Measurements from ENCODE around the gene RNF212.

The RNF212 gene

DNA sequence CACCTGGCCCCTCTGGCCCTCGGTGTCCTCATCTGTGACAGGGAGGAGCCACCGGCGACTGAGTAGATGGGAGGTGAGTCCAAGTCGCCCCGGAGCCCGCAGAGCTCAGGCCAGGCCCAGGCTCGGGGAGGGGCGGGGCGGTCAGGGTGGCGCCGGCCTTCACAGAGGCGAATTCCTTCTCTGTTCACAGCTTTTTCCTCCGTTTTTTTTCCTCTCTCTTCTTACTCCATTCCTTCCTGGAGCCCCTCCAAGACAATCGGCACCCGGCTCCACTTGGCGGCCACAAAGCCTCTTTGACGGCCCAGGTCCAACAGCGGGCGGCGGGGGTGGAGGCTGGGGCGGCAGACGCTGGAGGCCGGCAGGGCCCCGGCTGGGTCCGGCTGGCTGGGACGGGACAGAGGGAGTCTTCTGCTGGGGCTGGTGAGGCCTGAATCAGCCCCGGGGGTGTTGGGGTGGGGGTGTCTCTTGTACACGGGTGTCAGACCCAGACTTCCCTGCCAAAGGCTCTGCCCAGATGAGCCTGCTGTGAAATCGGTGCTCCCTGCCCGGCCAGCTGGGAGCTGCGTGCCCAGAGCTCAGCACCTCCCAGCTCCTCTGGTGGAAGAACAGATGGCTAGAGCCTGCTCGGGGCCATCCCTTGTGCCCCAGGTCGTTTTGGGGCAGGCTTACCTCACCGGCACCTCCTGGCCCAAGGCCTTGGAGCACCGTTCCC lies 79.4 kb downstream of the RNF212 start:
- DNase-seq: no peak

DNA sequence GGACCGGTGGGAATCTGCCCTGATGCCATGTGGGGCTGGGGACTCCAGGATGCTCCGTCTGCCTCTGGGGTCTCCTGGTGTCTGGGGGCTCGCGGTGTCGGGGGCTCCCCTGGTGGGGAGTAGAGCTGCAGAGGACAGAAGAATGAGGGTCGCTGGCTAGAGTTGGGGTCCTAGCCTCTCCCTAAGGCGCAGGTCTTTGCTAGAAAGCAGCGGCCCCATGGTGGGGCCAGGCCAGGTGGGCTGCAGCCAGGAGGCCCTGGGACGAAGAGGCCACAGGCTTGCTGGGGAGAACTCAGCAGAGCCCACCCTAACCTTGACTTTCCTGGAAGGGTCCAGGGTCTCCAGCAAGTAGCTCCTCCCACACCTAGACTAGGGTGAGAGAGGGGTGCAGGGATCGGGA lies 80.5 kb downstream of the RNF212 start:
- no peak for DNase-seq

DNA sequence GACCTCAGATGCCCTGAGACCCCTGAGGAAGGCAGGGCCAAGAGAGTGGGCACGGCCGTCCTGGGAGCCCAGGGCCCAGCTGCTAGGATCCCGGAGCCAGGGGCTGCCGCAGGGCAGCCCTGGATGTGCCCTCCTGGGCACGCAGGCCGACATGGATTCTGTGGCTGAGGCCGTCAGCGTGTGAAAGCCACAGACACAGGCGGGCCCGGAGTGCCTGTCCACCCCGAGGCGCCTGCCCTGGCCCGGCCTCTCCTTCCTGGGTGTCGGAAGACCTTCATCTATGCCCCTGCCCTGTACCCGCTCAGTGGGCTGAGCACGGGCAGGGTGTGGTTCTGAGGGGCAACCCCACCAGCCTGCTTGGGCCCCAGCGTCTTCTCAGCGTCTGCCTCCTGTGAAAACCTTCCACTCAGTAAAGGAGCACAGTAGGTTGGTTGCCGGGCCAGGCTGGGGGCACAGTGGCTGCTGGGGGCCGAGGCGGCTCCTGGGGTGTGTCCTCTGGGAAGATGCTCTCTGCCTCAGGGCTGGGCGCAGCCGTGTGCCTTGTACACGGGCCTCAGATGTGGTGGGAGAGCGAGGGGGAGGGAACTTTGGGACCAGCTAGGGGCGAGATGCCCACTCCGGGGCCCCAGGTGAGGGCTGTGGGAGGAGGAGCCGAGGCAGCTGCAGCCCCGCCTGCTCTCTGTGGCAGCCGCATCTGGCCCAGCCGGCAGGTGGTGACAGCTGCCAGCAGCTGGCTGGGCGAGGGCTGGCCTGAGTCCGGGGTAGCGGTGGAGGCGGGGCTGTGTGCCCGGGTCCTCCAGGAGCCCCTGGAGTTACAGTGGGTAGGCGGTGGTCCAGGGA lies 81.2 kb downstream of the RNF212 start:
- no peak for DNase-seq

DNA sequence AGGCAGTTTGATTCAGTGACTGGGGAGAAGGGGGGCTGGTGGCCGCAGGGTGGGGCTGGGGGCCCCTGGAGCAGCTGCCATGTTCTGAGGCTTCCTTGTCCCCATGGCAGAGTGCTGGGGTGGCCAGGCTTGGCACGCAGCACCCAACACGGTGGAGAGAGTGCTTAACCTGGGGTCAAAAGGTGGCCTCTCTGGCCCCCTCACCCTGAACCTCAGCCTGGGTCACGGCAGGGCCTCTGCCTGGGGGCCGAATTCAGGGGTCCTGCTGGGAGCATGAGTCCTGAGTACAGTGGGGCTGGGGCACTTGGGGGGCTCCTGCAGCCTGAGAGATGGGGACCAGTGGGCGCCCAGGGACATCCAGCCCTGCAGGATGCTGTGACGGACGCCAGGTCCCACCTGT lies 82.0 kb downstream of the RNF212 start:
- no peak for DNase-seq

DNA sequence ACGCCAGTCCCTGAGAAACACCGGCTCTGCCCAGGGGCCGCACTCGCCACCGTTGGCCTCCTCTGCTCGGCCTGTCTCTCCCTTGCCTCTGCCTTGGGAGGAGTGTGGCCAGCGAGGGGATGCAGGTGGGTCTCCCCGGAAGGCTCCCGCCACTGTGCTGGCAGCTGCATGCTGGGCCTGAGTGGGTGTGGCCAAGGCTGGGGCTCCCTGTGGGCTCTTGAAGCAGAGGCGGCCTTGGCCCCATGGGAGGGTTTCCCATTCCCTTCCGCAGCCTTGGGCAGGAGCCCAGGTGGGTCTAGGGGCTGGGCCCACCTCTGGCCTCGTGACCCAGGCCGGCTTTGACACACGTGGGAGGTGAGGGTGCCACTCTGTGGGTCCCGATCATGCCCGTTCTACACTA lies 82.8 kb downstream of the RNF212 start:
- DNase-seq: no peak

DNA sequence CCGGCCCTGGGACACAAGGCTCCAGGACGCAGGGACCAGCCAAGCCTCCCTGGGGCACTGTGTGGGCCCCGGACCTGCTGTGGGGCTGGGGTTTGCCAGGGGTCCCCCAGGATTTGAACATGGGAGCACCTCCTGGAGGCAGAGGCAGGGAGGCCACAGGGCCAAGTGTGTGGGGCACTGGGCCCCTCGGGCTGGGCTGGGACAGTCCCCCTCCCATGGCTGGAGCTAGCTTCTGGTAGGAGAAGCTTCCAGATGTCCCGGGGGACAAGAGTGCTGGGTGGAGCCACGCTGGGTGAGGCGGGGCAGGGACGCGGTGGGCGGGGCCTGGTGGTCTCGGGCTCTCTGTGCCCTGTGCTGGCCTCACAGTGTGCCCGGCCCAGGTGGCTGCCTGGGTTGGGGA lies 83.3 kb downstream of the RNF212 start:
- DNase-seq: no peak

DNA sequence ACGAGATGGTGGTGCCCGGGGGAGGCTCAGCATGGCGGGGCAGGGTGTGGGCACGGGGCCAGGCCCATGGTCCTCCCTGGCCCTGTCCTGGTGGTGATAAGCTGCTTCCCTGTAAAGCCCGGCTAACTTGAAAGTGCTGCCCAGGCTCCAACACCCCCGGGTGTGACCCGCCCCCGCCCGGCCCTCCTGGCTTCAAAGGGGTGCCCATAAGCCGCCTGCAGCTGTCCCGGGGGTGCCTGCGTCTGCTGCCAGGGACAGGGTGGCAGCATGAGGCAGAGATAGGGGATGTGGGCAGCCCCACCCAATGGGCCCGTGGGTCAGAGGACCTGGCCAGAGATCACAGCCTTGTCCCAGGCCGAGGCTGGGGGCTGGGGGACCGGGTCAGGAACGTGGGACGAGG lies 83.8 kb downstream of the RNF212 start:
- DNase-seq: no peak

DNA sequence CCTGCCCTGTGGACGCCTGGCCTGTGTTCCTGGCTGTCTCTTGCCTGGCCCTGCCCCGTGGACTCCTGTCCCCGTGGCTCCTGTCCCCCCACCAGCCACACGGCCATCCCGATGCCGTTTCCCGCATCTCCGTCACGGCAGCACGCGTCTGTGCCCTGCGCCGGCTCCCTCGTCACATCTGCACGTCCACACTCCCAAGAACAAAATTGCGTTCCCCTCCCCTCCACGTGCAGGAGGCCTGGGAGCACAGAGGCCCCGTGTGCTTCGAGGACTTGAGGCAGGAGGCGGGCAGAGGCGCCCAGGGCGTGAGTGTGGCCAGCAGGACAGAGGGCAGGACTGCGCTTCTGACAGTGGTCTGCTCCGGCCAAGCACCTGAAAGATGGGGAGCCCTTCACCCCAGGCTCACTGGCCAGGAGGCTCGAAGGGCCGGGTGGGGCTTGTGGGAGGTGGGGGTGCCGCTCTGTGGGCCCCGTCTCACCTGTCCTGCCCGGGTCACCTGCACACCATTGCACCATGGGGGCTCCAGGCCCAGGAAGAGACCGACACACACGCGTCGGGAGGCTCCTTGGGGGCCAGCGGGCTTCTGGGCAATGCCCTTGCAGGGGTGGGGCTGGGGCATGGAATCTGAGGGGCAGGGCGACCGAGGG lies 84.7 kb downstream of the RNF212 start:
- DNase-seq: no peak

DNA sequence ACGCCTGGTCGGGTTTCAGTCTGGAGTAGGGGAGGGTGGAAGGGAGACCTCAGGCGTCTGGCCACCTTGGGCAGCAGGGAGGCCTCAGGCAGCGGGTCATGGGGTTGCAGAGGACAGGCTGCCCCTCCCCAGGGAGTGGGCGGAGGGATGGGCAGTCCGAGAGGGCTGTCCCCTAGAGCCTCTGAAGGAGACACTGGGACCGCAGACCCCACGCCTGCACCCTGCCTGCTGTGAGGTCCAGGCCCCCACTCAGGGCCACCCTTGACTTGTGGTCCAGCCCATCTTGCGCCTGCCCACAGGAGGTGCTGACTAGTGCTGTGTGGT lies 85.5 kb downstream of the RNF212 start:
- DNase-seq: no peak

DNA sequence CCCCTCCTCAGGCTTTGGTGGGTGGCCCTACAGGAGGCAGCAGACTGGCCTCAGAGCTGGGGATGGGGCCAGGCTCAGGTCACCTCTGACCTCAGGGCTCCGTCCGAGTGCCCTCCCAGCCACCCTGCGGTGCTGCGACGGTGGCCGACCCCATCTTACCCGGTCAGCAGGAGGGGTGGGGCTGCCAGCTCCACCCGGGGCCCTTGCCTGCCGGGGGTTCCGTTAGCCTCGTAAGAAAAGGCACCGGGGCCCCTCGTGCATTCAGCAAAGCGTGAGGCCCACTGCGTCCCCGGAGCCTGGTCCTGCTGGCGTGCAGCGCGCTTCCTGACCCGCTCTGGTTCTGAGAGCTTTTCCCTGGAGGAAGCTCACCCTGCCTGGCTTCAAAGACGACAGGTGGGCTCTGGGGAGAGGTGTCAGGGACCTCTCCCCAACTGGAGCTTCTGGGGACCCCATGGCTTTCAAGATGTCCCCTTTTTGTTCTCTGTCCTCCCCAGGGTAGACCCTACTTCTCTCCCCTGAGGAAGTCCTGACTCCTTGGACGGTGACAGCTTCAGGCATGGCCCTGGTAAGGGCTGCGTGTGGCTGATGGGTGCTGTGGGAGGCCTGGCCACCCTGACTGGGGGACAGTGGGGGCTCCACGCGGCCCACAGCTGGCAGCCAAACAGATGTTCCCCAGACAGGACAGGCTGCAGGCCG lies 86.0 kb downstream of the RNF212 start:
- DNase-seq: no peak

DNA sequence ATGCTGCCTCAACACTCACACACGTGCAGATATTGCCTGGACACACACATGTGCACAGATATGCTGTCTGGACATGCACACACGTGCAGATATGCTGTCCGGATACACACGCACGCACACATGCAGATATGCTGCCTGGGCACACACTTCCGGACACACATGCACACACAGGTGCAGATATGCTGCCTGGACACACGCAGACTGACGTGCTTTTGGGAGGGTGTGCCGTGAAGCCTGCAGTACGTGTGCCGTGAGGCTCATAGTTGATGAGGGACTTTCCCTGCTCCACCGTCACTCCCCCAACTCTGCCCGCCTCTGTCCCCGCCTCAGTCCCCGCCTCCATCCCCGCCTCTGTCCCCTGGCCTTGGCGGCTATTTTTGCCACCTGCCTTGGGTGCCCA lies 87.2 kb downstream of the RNF212 start:
- DNase-seq: peak; percentile 32

DNA sequence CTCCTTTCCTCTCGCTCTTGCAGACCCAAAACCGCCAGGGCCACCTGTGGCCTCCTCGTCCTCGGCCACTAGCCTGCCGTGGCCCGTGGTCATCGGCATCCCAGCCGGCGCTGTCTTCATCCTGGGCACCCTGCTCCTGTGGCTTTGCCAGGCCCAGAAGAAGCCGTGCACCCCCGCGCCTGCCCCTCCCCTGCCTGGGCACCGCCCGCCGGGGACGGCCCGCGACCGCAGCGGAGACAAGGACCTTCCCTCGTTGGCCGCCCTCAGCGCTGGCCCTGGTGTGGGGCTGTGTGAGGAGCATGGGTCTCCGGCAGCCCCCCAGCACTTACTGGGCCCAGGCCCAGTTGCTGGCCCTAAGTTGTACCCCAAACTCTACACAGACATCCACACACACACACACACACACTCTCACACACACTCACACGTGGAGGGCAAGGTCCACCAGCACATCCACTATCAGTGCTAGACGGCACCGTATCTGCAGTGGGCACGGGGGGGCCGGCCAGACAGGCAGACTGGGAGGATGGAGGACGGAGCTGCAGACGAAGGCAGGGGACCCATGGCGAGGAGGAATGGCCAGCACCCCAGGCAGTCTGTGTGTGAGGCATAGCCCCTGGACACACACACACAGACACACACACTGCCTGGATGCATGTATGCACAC lies 88.3 kb downstream of the RNF212 start:
- DNase-seq: no peak

DNA sequence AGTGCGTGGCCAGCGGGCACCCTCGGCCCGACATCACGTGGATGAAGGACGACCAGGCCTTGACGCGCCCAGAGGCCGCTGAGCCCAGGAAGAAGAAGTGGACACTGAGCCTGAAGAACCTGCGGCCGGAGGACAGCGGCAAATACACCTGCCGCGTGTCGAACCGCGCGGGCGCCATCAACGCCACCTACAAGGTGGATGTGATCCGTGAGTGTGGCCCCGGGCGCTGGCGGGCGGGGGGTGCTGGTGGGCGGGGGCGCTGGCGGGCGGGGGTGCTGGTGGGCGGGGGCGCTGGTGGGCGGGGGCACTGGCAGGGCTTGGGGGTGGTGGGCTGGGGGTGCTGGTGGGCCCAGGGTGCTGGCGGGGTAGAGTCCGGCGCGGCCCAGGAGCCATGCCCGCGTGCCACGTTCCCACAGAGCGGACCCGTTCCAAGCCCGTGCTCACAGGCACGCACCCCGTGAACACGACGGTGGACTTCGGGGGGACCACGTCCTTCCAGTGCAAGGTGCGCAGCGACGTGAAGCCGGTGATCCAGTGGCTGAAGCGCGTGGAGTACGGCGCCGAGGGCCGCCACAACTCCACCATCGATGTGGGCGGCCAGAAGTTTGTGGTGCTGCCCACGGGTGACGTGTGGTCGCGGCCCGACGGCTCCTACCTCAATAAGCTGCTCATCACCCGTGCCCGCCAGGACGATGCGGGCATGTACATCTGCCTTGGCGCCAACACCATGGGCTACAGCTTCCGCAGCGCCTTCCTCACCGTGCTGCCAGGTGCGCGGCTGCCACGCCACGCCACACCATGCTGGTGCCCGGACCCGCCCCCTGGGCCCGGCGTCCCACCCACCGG lies 89.2 kb downstream of the RNF212 start:
- DNase-seq: no peak

DNA sequence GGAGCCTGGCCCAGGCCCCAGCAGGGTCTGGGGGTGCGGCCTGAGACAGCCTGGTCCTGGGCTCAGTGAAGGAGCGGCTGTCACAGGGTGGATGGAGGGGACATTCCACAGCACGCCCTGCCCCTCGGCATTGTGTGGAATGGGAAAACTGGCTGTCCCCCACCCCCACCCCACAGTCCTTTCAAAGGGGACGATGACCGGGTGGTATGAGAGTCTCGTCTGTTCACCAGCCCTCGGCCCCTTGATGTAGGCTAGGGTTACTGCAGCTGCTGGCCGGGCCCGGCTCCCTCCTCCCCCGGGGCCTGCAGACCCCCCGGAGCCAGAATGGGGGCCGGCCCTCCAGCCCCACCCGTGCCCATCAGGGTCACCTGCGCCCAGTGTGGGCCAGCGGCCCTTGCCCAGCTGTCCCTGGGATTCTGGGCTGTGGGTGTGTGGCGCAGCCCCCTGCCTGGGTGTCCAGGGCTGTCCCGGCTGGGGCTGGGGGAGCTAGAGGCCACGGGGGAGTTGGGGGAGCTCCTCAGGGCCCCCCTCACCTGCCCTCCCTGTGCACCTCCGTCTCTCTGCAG lies 90.2 kb downstream of the RNF212 start:
- no peak for DNase-seq

DNA sequence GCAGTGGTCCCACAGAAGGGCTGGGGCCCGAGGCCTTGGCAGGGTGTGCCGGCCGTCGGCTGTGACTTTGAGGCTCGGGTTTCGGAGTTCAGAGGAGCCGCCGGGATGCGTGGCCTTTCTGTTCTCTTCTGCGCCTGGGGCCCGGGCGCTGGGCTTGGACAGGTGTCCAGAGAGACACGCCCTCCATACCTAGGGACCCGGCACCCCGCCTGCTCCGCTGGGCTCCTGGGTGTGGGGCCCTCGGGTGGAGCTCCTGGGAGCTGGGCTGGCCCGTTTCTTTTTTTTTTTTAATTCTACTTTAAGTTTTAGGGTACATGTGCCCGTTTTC lies 90.7 kb downstream of the RNF212 start:
- DNase-seq: no peak

DNA sequence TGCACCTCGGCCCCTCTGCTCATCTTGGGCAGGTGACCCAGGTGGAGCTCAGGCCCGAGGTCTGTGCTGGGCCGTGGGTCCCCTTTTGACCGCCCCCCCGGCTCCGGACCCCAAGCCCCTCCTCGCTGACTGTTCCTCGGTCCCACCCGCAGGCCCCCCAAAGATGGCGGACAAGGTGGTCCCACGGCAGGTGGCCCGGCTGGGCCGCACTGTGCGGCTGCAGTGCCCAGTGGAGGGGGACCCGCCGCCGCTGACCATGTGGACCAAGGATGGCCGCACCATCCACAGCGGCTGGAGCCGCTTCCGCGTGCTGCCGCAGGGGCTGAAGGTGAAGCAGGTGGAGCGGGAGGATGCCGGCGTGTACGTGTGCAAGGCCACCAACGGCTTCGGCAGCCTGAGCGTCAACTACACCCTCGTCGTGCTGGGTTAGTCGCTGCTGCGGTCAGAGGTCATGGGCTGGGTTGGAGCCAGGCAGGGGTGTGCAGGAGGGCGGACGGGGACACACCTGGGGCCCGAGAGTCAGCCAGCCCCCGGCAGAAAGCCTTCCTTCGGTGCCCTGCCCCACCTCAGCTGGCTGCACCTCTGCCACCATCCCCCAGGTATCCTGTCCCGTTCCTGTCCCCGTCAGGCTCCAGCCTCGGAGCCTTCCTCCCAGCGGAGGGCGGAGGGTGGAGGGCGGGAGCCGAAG lies 91.2 kb downstream of the RNF212 start:
- no peak for DNase-seq

All from stimulated activated CD4-positive, alpha-beta T cell treated with anti-CD3 and anti-CD28 coated beads, Interleukin-12 subunit alpha, Interleukin-12 subunit beta, amount 100 ng/mL, for 4 hours (primary cell).